Vagina (tissue), 2 donors: ENCODE results near the gene FAAH.

Source experiments
- CTCF ChIP-seq, 3 experiments: fragments of 450-650 bp in 2 of 3; fragments of 200-600 bp in 1 of 3; sonication (generic) in 1 of 3; IDR thresholded peaks; one replicate each; pipeline ENCODE4 v1.5.1; 2017 to 2019; ENCODE audit warnings: antibody characterized with exemption in 3 of 3, mild to moderate bottlenecking in 2 of 3, moderate library complexity in 2 of 3
- POLR2A ChIP-seq, 2 donors: fragments of 450-650 bp; IDR thresholded peaks; one replicate each; pipeline ENCODE4 v1.6.1; 2017; ENCODE audit warnings: antibody characterized with exemption in 2 of 2, mild to moderate bottlenecking in 2 of 2, moderate library complexity in 2 of 2
- POLR2AphosphoS5 ChIP-seq, 2 donors: sonication (generic); formaldehyde crosslinking; IDR thresholded peaks; one replicate each; pipeline ENCODE4 v1.9.0; 2017; ENCODE audit warnings: antibody characterized with exemption in 2 of 2, mild to moderate bottlenecking in 2 of 2, low read depth in 1 of 2; ENCODE audit not compliant: insufficient read depth in 1 of 2

GRCh38 chr1:46422261-46422871 is 28.2 kb downstream of the FAAH start:
- no peak for TF ChIP-seq POLR2AphosphoS5 (IDR thresholded peaks at IDR 0.05; ENCODE audit: insufficient read depth in 1 of 2, low read depth in 1 of 2)
- TF ChIP-seq POLR2A (IDR thresholded peaks at IDR 0.05) = no peak
- no peak for TF ChIP-seq CTCF (IDR thresholded peaks at IDR 0.05)
